GM23338 (cell line): ENCODE results near the gene FHIT. TPM values are rescaled to one million over a fixed set of nuclear protein-coding genes. Genes with fewer than 3 reads are reported as not detected.

Source experiments
- ATAC-seq: fragments of 200-7000 bp; cut with Tn5 transposase; 3 replicates; pipeline ENCODE4 v1.9.1; 2020
- DNase-seq: peaks from one replicate; pipeline ENCODE4 v3.0.0-alpha.2; 2015; ENCODE audit warnings: low spot score
- H2AFZ ChIP-seq: fragments of 200-600 bp; sonication (generic); 2 replicates; pipeline ENCODE4 v1.8.0; 2016; ENCODE audit warnings: antibody characterized with exemption, mild to moderate bottlenecking, moderate library complexity
- H3F3A ChIP-seq: fragments of 200-600 bp; sonication (generic); replicated peaks from 2 replicates; pipeline ENCODE4 v1.8.0; 2017; ENCODE audit warnings: antibody characterized with exemption, mixed run types, low read depth
- H3K27ac ChIP-seq: fragments of 200-600 bp; sonication (generic); 2 replicates; pipeline ENCODE4 v1.6.1; 2016; ENCODE audit warnings: low read depth
- H3K27me3 ChIP-seq: fragments of 200-600 bp; sonication (generic); 2 replicates; pipeline ENCODE4 v1.8.0; 2016; ENCODE audit warnings: mild to moderate bottlenecking, mixed run types, moderate library complexity; ENCODE audit not compliant: insufficient read depth
- H3K36me3 ChIP-seq: fragments of 200-600 bp; sonication (generic); 2 replicates; pipeline ENCODE4 v1.8.0; 2016; ENCODE audit warnings: mild to moderate bottlenecking; ENCODE audit not compliant: insufficient read depth
- H3K4me1 ChIP-seq: fragments of 200-600 bp; sonication (generic); 2 replicates; pipeline ENCODE4 v1.8.0; 2016; ENCODE audit warnings: mild to moderate bottlenecking, moderate library complexity; ENCODE audit not compliant: insufficient read depth
- H3K4me2 ChIP-seq: fragments of 200-600 bp; sonication (generic); 2 replicates; pipeline ENCODE4 v1.7.1; 2017; ENCODE audit warnings: mixed run types
- H3K4me3 ChIP-seq: fragments of 200-600 bp; sonication (generic); 2 replicates; pipeline ENCODE4 v1.6.1; 2016; ENCODE audit warnings: mixed run types
- H3K79me2 ChIP-seq: fragments of 200-600 bp; sonication (generic); replicated peaks from 2 replicates; pipeline ENCODE4 v1.8.0; 2017; ENCODE audit warnings: mild to moderate bottlenecking; ENCODE audit not compliant: insufficient read depth
- H3K9me2 ChIP-seq: fragments of 200-600 bp; sonication (generic); 2 replicates; pipeline ENCODE4 v1.8.0; 2017; ENCODE audit not compliant: insufficient read depth
- H4K20me1 ChIP-seq: fragments of 200-600 bp; sonication (generic); replicated peaks from 2 replicates; pipeline ENCODE4 v1.8.0; 2017; ENCODE audit warnings: mild to moderate bottlenecking; ENCODE audit not compliant: insufficient read depth
- H3K27ac Mint-ChIP-seq: 2 replicates; pipeline ENCODE4 v1.8.0; 2020; ENCODE audit warnings: inconsistent platforms, mild to moderate bottlenecking, moderate library complexity, mixed read lengths
- H3K27me3 Mint-ChIP-seq: 3 replicates; pipeline ENCODE4 v1.8.0; 2022; ENCODE audit warnings: low read depth, mild to moderate bottlenecking, moderate library complexity, mixed read lengths, inconsistent platforms; ENCODE audit not compliant: insufficient read depth, poor library complexity
- H3K36me3 Mint-ChIP-seq: 3 replicates; pipeline ENCODE4 v1.8.0; 2021; ENCODE audit warnings: low read depth, mild to moderate bottlenecking, inconsistent platforms, moderate library complexity, mixed read lengths
- H3K4me1 Mint-ChIP-seq: 3 replicates; pipeline ENCODE4 v1.8.0; 2020; ENCODE audit warnings: mild to moderate bottlenecking, inconsistent platforms, mixed read lengths
- H3K4me3 Mint-ChIP-seq: 3 replicates; pipeline ENCODE4 v1.8.0; 2021; ENCODE audit warnings: moderate library complexity, mild to moderate bottlenecking, inconsistent platforms, mixed read lengths
- H3K9me3 Mint-ChIP-seq: 3 replicates; pipeline ENCODE4 v1.8.0; 2020; ENCODE audit warnings: moderate library complexity, mild to moderate bottlenecking, inconsistent platforms, mixed read lengths
- CREB1 ChIP-seq: fragments of 250-450 bp; sonication (Bioruptor Pico); IDR thresholded peaks from 2 replicates; pipeline ENCODE4 v1.5.0; 2020; ENCODE audit warnings: low read depth, mild to moderate bottlenecking, moderate library complexity
- CTCF ChIP-seq, 2 experiments: fragments of 200-600 bp in 1 of 2; sonication (generic) in 1 of 2; conservative IDR thresholded peaks; 2 replicates each; pipeline versions ENCODE4 v1.5.1 to v1.6.1; 2016 to 2017; ENCODE audit warnings: antibody characterized with exemption in 2 of 2, low read depth in 2 of 2, mild to moderate bottlenecking in 2 of 2, moderate library complexity in 1 of 2
- EZH2 ChIP-seq: fragments of 200-600 bp; sonication (generic); IDR thresholded peaks from one replicate; pipeline ENCODE4 v1.8.0; 2017; ENCODE audit warnings: antibody characterized with exemption, mild to moderate bottlenecking, low read depth; ENCODE audit not compliant: unreplicated experiment
- EZH2phosphoT487 ChIP-seq: fragments of 200-600 bp; sonication (generic); IDR thresholded peaks from one replicate; pipeline ENCODE4 v1.8.1; 2018; ENCODE audit warnings: antibody characterized with exemption; ENCODE audit not compliant: unreplicated experiment
- JUNB ChIP-seq: IDR thresholded peaks from one replicate; pipeline ENCODE4 v1.6.1; 2016; ENCODE audit warnings: antibody characterized with exemption; ENCODE audit not compliant: unreplicated experiment
- NANOG ChIP-seq: IDR thresholded peaks from 2 replicates; pipeline ENCODE4 v1.6.1; 2016; ENCODE audit warnings: antibody characterized with exemption, borderline replicate concordance
- REST ChIP-seq: IDR thresholded peaks from one replicate; pipeline ENCODE4 v1.6.1; 2018; ENCODE audit warnings: antibody characterized with exemption; ENCODE audit not compliant: unreplicated experiment
- STAT1 ChIP-seq: IDR thresholded peaks from one replicate; pipeline ENCODE4 v1.6.1; 2016; ENCODE audit warnings: antibody characterized with exemption; ENCODE audit not compliant: unreplicated experiment
- ZNF462 ChIP-seq: fragments of 250-450 bp; sonication (Bioruptor Pico); IDR thresholded peaks from 2 replicates; pipeline ENCODE4 v1.5.0; 2020; ENCODE audit warnings: mild to moderate bottlenecking, moderate library complexity
- polyA plus RNA-seq: library from polyadenylated mRNA; unstranded; fragments of >200 nt; fragmentation: Nextera tagmentation; extraction: Ambion mirVana; gene quantifications from 2 replicates; pipeline ENCODE4 v1.2.1, GENCODE V29; 2016
- total RNA-seq: library from RNA; depleted of rRNA; stranded (reverse); fragments of >200 nt; shearing (Covaris generic); gene quantifications from 2 replicates; pipeline ENCODE4 v1.2.3, GENCODE V29; 2014

Gene FHIT
- total and polyA plus RNA-seq, 2 experiments from 2014 or later: 3.0 to 8.3 TPM

- Mint-ChIP-seq H3K9me3 (peaks cover 4% of the 10 kb centered on the region), H3K4me3 (no peak overlapping the region), H3K27ac (no peak overlapping the region), H3K27me3 (peaks cover 3% of the 10 kb centered on the region), H3K36me3 (peaks cover 7% of the 10 kb centered on the region; the same call in 2 of the 3 replicates), H3K4me1 (peaks cover under 1% of the 10 kb centered on the region; the same call in 2 of the 3 replicates)
- no peak overlapping the region for H2AFZ ChIP-seq
- no peaks in the 10 kb centered on the region for H3K79me2 ChIP-seq
- H3K27ac ChIP-seq: no peak overlapping the region
- H3K4me2 ChIP-seq: no peak overlapping the region
- DNase-seq: no peak
- no peaks in the 10 kb centered on the region for H3F3A ChIP-seq
- H3K36me3 ChIP-seq: no peaks in the 10 kb centered on the region
- no peaks in the 10 kb centered on the region for H4K20me1 ChIP-seq
- H3K4me1 ChIP-seq: peaks cover 2% of the 10 kb centered on the region; the same call in 1 of the 2 replicates
- ATAC-seq: no peak
- H3K9me2 ChIP-seq: no peaks in the 10 kb centered on the region
- H3K27me3 ChIP-seq: no peaks in the 10 kb centered on the region
- TF ChIP-seq STAT1 (no peak), EZH2phosphoT487 (no peak), NANOG (no peak), REST (no peak), EZH2 (no peak), CTCF (conservative IDR thresholded peaks at IDR 0.05; ENCODE audit: low read depth in 2 of 2) (no peak), CREB1 (no peak), JUNB (no peak), ZNF462 (CRISPR knock-in tag) (no peak)
- no peak overlapping the region for H3K4me3 ChIP-seq
Measured at GRCh38 chr3:61200270-61200669, 51.0 kb downstream of the FHIT start.
